ENCODE data around the gene NSF.
"Not testable (repeated sequence)": the region's sequence is repeated elsewhere in the genome, so short reads cannot be mapped to it uniquely, and the experiment has no call there.

Gene NSF

DNA sequence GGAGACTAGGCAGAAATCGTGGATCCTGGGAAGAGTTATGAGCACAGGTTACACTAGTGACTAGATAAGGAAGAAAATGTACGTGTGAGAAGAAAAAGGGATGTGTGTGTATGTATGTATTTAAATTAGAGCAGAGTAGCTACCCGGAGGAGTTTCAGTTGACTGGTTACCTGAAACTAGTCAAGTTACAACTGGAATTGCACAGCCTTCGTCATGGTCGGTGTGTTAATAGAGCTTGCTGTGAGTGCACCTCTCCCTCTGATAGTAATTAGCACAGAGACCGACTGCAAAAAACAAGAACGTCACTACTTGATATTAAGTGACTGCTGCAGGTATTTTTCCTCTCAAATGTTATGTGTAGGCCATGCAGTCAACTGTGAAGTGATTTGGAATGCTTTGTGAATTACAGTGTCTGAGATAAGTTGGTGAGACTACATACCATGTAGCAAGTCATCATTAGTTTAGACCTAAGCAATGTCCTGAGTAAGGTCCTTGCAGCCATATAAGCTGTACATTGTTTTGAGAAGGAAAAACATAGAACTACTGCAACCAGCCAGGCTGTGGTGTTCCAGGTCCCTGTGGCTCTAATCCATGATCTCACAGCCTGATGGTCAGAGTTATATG, 132.3 kb downstream of the NSF start:
- DNase-seq: no peak

DNA sequence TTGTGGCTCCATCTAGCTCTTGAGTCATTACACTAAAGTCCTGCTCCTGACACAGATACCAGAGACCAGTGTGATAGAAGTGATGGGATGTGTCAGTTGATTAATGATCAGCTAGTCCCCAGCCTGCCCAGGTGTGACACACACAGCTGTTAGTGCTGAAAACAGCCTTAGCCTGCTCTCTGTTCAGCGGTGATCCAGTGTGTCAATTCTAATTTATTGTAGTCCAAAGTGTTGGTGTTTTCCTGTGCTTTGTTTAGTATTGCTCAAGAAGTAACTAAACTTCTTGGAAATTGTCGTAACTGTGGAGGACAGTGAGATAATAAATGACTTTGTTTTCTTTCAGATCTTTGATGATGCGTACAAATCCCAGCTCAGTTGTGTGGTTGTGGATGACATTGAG, 135.7 kb downstream of the NSF start:
- DNase-seq: no peak

DNA sequence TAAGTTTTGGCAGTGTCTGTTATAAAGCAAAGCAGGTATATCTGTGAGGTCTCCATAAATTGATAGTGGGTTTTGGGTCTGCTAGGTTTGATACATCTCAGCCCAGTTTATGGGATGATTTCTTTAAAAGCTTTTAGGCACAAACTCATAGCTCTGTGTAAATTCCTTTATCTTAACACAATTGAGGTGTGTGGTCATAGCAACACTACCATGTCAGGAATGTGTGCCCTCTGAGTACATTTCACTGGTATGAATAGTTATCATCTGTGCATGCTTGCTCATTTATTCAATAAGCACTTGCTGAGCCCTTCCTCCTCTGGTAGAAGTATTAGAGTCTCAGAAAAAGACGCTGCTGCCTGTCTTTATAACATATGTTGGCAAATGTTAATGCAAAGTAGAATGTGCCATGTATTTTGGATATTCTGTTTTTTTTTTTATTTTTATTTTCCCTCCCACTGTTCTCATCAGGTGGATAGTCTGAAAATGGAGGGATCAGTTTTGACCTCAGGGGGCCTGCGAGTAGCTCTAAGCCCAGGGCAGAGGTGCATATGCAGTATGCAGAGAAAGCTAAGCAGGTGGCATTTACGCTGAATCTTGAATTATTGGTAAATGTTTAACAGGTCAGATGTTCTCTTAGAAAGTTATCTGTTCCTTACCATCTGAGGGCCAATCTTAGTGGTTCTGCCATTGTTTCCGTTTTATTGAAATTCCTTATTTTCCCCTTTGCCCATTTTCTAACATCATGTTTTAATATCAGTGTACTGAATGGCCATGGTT, 137.3 kb downstream of the NSF start:
- no peak for DNase-seq

DNA sequence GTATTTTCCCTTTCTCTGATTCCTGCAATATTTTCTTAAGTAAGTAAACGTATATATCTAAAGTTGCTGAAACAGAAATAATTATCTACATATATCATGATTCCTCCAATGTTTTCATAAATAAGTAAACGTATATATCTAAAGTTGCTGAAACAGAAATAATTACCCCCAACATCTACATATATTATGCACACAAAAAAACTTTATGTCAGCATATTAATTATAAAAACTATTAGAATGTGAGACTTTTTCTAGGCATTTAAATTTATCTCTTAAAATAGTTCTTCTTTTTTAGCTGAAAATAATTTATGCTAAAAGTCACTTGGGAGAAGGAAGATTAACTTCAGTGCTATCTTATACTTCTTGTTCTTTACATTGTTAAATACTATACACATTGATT, 139.6 kb downstream of the NSF start:
- DNase-seq: no peak

DNA sequence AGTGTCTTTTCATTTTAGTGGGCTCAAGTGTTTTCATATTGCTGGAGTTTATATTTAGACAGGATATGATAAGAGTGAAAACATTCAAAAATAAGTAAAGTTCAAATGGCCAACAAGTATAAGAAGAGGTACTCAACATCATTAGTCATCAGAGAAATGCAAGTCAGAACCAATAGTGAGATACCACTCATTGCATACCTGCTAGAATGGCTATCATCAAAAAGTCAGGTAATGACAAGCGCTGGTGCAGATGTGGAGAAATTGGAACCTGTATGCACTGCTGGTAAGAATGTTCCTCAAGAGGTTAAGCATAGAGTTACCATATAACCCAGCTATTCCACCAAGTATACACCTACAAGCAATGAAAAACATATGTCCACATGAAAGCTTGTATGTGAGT, 140.2 kb downstream of the NSF start:
- no peak for DNase-seq

DNA sequence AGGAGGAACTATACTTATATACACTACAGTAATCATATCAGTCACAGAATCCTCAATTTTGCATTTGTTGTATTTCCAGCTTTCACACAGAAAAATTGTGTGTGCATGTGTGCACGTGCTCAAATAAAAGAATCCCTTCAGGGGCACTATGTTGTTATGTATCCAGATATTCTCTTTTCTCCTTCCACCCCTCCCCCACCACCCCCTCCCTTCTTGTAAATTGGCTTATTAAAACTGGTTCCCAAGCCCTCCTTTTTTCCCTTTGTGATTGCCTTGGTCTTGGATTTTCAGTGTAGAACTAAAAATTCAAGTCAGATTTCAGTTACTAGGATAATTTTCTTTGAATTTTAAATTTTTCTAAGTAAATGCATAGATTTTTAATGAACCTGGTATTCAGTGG, 141.7 kb downstream of the NSF start:
- no peak for DNase-seq

DNA sequence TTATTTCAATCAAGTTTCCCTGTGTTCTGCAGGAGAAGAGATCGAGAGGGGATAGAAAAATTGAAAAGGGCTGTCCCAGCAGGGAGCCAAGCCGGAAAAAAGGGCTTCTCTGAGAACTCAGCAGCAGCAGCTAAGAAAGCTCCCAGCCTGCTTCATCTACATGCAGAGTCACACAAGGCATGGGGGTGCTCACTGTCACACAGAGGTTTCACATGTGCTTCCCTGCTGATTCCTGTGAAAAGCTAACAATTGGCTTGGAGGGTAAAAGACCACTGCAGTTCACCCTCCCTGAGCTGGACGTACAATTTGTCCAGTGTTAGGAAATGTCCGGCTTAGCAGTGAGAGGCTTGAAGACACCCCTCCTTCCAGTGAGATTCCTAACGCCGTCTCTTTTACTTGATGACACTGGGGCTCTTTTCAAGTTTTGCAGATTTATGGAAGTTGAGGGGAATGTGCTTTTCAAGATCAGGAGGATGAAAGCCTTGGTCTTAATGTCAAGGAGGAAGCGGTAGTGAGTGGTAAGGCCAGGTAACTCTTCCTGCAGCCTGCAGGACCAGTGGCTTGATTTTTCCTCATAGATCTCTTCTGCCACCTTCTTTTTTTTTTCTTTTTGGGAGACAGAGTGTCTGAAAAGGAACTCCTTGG, 142.4 kb downstream of the NSF start:
- no peak for DNase-seq

DNA sequence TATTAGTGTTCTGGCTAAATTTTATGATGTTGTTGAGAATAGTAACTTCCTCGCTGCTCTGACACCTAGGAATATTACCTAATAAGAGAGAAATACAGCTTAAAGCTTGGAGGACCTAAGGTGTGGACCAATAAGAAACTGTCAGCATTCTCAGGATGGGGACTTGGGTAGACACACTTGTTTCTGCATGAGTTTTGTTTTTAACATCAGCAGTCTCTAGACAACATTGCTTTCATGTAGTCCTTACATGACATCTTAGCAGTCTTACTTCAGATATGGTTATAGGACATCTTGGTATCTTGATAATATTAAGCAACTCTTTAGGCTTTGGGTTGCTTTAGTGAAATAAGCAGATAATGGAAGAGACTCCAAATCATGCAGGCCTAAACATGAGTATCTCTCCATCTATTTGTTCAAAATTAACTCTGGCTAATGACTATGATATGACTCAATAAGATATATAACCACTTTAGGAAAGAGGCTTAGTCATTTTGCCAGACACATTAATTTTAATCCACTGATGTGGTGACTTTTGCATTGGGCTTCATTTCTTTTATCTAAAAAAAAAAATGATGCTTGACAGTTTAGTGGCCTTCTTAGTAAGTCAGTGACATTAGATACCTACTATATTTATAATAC, 143.5 kb downstream of the NSF start:
- DNase-seq: no peak

DNA sequence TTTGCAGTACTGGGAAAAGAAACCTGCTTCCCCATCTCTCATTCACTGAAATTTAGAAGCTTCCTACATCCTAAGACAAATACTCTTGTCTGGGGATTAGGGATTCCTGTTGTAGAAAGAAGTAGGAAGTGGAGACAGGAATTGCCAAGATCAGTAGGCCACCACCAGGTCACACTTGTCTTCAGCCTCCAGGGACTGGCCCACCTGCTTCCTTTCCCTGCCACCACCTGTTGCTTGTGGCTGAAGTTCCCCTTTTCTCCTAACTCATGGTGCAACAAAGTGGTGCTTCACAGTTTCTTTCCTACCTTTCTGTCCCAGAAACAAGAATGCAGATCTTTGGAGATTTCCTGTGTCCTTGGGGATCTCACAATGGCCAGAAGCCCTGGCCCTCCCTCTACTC, 145.6 kb downstream of the NSF start:
- peak; percentile 31 for DNase-seq

DNA sequence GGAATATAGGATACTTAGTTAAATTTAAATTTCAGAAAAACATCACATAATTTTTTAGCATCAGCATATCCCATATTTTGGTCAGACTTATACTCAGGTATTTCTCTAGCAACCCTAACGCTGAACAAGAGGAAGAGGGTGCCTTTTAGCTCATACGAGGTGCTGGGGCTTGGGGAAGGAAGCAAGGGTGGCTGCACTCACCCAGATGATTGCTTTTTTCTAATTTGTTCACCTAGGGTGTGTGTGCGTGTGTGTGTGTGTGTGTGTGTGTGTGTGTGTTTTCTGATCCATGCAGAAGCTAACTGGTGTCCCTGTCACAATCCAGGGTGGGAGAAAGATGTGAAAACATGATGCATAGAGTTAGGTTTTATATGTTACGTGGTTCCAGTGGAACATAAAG, 146.9 kb downstream of the NSF start:
- peak; percentile 10 for DNase-seq

DNA sequence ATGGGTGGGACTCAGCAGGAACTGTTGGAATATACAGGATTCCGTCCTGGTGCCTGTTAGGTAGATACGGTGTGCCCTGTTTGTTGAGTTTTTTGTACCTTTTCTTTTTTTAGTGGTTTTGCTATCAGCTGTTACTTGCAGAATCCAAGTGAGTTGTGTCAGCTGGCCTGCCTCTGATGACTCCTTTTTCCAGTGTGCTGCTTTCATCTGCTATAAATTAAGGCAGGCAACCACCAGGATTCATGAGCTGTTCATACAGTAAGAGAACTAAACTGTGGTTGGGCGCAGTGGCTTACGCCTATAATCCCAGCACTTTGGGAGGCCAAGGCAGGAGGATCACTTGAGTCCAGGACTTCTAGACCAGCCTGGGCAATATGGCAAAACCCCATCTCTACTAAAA, 148.1 kb downstream of the NSF start:
- DNase-seq: no peak

DNA sequence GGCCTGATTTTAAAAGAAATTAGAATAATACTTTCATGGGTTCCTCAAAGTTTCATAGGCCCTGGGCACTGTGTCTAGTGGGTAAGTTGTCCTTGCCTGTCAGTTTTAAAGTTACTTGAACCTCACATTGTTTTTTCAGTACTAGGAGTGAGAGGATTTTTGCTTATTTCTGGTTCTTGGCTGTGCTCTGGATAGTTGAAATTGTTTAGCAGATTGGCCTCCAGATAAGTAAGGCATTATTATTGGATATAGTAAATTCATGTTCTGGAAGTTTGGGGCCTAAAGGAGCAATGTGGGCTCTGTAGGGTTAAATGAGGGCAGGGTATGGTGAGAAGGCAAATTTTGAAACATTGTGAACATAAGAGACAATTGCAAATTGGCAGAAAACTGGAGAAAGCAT, 149.5 kb downstream of the NSF start:
- no peak for DNase-seq

DNA sequence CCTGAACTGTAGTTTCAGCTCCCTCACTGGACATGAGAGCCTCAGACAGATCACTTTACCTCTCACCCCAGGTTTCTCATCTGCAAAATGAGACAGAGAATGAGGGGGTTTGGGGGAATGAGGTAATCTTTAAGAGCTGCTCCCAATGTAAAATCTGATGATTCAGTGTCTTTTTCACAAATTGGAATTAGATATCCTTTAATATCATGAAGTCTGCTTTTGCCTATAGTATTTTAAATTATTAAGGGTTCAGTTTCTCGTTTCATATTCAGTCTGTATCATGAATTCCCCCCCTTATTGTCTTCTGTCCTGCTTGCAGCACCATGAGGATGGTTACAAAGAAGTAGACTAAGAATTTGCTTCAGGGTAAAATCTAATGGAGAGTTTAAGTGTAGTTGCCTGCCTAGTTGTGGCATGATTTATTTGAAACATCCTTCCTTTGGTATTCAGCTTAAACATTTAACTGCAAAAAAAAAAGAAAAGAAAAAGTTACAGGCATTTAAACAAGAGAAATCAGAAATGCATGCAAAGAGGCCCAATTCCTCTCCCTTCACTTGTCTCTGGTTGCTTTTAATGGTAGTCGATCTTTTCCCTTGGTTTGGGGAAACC, 150.8 kb downstream of the NSF start:
- no peak for DNase-seq

DNA sequence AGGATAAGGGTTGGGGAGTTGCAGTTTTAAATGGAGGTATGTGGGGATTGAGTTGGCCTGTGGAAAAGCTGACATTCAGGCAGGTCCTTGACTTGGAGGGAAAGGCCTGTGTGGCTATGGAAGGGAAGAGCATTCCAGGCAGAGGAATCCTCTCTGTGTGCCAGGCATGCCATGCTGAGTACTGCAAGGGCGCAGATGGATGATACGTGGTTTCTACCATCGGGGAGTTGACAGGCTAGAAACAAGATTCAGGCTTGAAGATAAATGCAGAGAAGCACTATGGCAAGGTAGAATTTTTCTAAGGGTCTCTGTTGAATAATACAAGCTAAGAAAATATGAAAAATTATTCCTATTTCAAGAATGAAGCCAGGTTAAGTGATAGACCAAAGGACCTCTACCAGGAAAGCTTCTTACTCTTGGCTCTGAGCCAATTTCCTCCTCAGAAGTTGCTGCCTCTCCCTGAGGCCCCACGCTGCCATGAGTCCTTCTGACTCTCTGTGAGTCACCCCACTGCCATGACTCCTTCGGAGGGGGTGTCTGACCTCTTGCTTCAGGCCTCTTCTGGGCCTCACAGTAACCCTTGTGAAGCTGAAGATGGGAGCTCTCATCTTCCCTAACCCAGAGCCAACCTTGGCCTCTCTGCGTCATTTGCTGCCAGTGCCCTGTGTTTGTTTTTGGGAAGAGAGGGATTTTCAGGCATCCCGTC, 152.2 kb downstream of the NSF start:
- DNase-seq: no peak

DNA sequence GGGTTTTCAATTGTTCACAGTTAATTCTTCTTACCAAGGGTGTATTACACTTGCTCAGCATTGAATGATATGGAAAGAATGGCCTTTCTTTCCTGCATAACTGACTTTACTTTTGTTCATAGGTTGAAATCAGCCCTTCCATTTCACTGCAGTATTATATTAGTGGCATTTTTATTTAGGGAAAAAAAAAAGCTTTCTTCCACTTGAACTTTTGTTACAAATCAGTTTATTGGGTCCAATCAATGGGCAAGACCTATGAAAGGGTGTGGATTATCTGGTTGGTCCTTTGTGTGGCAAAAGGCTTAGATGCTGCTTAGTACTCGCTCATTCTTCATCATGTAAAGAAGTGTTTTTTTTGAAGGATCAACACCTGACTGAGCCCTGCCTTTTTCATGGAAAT, 154.0 kb downstream of the NSF start:
- no peak for DNase-seq

DNA sequence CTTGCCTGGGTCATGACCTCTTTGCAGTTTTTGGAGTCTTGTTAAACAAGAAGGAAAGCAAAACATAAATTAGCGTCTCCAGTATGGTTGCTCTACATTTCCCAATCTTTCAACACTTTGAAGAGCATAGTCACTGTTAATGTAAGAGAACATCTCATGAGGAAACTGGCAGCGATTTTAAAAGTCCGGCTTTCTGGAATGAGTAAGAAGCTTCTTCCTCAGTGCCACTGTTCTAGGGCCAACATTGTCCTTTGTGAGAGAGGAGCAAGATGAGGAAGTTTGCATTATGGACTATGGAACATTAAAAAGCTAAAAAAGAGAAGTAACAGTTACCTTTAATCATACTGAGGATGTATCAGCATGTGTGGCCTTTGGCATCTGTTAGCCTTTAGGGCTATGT, 154.9 kb downstream of the NSF start:
- no peak for DNase-seq

DNA sequence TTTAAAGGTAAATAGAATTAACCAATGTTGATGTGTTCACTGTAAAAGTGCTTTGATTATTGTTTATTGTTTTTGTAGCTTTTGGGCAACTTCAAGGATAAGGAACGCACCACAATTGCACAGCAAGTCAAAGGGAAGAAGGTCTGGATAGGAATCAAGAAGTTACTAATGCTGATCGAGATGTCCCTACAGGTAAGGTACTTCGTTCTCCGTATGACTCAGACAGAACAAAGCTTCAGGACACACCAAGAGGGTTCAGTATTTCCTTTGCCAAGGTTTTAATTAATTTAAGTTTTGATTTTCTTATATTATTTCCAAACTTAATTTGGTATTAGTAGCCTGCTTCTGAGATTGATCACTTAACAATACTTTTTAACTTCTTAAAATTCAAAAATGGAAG, 161.0 kb downstream of the NSF start:
- DNase-seq: no peak

DNA sequence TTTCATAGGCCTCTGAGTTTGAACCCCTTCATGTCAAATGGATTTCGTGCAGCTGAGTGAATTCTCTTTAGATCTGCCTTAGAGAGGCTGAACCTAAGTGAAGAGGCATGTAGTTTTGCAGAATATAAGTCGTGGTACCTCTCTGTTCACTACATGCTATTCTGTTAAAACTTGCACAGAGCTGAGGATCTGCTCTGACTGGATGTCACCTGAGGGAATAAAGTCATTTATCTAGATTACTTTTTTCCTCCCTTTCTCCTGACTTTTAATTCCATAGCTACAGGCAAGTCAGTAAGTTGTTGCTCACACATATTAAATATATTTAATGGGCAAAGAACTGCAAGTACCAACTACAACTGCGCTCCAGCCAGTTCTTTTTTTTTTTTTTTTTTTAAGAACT, 163.3 kb downstream of the NSF start:
- no peak for DNase-seq

DNA sequence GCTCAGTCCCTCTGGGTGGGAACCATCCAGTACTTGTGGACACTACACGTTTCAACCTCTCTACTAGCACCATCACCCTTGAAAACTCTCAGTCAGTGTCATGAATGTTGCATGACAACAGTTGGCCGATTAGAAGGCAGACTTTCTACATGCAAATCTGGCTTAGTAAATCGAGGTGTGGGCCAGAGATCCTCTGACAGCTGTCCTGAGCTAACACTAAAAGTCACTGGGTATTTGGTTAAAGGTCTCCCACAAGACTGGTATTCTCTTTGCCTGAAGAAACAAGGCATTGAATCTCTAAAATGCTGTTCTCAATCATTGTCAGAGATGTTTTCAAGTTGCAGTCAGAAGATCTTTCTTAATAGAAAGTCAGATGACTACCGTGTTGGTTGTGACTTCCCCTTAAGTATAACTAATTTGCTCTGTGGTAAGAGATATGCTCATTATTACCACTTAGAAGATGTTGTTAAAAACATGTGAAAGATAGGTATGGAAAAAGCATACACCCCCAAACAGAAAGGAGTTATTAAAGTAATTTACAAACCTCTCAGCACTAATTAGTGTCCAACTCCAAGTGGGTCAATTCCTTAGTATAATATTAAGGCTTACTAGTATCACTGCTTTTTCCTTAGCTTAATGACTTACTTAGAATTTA, 165.7 kb downstream of the NSF start:
- DNase-seq: no peak

DNA sequence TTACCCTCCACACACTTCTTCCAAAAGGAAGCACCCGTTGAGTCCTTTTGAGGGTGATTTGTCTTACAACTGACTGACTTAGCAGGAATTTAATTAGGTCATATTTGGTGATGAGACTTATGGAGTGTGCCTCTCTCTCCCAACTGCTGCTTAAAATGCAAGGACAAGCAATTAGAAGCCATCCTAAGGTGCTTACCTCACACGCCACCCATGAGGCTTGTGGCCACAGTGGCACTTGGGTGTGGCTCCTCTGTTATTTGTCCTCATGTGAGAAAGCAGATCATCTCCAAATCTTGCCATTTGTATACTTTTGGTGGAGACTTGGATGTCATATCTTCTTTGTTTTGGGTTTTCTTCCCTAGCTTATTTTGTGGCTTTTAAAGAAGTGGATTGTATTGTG, 166.4 kb downstream of the NSF start:
- DNase-seq: no peak

DNA sequence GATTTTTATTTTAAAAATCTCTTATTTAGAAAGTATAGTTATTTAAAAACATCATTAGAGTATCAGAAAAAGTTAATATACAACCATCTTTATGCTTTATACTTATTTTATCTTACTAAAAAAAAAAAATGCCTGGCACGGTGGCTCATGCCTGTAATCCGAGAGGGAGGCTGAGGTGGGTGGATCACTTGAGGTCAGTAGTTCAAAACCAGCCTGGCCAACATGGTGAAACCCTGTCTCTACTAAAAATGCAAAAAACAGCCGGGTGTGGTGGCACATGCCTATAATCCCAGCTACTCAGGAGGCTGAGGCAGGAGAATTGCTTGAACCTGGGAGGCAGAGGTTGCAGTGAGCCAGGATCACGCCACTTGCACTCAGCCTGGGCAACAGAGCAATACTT, 167.1 kb downstream of the NSF start:
- DNase-seq: not testable (repeated sequence)

DNA sequence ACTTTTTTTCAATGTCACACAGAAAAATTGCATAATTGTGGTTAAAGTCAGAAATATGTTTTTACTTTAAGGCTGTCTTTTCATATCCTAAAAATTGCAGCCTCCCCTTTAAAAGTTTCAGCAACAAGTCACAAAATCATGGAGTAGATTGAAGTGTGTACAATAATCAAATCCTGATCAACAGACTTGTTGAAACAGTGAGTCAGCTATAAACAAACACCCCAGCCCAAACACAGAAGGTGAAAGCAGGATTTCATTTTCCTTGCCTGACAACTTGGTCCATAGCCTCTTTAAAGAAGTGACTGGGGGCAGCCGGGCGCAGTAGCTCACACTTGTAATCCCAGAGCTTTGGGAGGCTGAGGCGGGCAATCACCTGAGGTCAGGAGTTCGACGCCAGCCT, 168.1 kb downstream of the NSF start:
- DNase-seq: no peak

All from CD4-positive, alpha-beta T cell treated with Interferon gamma for 1 hour (primary cell).